Measurements from ENCODE around the gene LHB.
"Not testable (repeated sequence)": the region's sequence is repeated elsewhere in the genome, so short reads cannot be mapped to it uniquely, and the experiment has no call there.

Gene LHB

GRCh38 chr19:49042177-49042576 is 25.3 kb upstream of the LHB start:
- H3K4me3 ChIP-seq (ENCODE audit: low read depth, low read length) = no peak overlapping the region
- TF ChIP-seq, protein P1, sequence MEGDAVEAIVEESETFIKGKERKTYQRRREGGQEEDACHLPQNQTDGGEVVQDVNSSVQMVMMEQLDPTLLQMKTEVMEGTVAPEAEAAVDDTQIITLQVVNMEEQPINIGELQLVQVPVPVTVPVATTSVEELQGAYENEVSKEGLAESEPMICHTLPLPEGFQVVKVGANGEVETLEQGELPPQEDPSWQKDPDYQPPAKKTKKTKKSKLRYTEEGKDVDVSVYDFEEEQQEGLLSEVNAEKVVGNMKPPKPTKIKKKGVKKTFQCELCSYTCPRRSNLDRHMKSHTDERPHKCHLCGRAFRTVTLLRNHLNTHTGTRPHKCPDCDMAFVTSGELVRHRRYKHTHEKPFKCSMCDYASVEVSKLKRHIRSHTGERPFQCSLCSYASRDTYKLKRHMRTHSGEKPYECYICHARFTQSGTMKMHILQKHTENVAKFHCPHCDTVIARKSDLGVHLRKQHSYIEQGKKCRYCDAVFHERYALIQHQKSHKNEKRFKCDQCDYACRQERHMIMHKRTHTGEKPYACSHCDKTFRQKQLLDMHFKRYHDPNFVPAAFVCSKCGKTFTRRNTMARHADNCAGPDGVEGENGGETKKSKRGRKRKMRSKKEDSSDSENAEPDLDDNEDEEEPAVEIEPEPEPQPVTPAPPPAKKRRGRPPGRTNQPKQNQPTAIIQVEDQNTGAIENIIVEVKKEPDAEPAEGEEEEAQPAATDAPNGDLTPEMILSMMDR (IDR thresholded peaks at IDR 0.05; ENCODE audit: borderline replicate concordance, insufficient read depth, low read depth, low read length) = no peak

DNA sequence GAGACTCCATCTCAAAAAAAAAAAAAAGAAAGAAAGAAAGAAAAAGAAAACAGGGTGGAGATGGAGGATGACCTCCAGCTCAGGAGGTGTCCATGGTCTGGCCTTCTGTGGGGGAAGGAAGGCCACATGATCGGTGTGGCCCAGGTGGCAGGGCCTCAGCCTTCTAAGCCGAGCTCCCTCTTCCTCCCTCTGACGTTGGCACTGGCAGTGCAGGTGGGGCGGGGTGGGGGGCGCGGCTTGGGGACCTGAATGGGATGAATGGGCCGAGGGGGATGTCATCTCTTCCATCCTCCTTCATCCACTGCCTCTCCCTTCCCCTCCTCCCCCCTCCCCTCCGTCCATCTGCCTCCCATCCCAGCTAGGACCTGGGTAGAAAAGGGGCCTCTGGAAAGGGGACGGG is 22.8 kb upstream of the LHB start:
- H3K4me3 ChIP-seq (ENCODE audit: low read depth, low read length) = not testable (repeated sequence)

DNA sequence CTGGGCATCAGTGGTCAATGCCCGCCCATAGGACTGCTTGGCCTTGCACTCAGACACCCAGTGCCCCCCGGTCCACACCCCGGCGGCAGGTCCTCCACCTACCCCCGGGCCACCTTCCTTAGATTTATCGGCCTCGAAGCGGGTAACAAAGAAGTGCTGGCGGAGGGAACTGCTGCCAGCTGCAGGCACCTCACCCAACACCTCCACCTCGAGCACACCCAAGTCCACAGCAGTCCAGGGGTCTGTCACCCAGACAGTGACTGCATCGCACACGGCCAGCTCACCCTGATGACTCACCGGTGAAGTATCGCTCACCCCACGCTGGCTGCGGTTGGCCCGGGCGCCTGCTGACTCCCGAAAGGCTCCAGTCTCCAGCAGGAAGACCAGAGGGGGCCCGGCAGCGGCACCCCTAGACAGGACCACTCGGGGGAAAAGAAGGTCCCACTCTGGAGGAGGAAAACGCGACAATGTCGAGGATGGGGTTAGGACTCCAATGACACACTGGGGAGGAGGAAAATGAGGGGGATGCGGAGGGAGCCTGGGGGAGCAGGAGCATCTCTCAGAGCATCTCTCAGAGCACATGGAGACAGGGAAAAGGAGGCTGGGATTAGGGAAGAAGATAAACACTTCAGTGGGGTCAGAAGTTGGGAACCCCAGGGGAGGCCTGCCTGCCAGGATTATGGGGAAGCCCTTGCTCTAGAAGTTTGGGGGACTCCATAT is 21.8 kb upstream of the LHB start:
- H3K4me3 ChIP-seq (ENCODE audit: low read depth, low read length) = not testable (repeated sequence)

DNA sequence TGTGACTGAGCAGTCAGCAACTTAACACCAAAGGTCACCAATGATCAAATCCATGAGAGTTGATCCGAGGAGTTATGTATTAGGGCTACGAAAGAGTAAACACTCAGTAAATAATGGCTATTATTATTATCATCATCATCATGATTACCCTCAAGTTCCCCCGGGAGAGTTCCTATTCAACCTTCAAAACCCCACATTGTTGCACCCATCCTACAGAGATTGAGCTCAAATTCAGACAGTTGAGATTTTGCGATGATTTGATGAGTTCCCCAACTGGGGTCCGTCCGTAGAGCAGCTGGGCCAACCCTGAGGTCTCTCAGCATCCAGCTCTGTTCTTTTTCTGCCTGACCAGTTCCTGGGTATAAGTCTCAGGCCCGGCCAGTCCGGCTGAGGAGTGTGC is 21.2 kb upstream of the LHB start:
- H3K4me3 ChIP-seq (ENCODE audit: low read depth, low read length) = not testable (repeated sequence)

- H3K4me3 ChIP-seq (ENCODE audit: low read depth, low read length) = not testable (repeated sequence)
- TF ChIP-seq, protein P1 (IDR thresholded peaks at IDR 0.05; ENCODE audit: borderline replicate concordance, insufficient read depth, low read depth, low read length) = peak; percentile 67
Observed at GRCh38 chr19:49036815-49037214, 19.9 kb upstream of the LHB start, which contains the start of gene CGB1. TSS of gene CGB1 (minus strand) at chr19:49036895. CDS start at chr19:49036711, 184 bp downstream.

DNA sequence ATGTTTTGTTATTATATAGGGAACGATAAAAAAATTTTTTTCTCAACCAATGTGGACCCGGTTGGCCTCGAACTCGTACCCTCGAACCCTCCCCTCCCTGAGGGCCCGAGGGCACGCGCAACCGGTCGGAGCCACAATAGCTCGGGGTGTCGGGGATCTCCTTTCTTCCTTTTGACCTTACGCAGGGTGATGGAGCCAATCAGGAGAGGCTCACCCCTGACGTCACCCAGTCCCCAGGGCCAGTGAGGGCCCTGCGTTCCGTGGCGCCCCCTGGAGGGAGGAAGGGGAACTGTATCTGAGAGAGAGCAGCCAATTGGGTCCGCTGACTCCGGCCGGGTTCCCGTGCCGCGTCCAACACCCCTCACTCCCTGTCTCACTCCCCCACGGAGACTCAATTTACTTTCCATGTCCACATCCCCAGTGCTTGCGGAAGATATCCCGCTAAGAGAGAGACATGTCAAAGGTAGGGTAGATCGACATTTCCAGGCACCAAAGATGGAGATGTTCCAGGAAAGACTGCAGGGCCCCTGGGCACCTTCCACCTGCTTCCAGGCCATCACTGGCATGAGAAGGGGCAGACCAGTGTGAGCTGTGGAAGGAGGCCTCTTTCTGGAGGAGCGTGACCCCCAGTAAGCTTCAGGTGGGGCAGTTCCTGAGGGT is 14.9 kb upstream of the LHB start, which contains the start of gene CGB2:
TSS of gene CGB2 (plus strand) at position 249 of the 660 bp plus-strand sequence. CDS start at position 455, 206 bp downstream.
- TF ChIP-seq, protein P1 (IDR thresholded peaks at IDR 0.05; ENCODE audit: borderline replicate concordance, insufficient read depth, low read depth, low read length) = peak; percentile 34; the same call in 1 of the 2 replicates
- H3K4me3 ChIP-seq (ENCODE audit: low read depth, low read length) = not testable (repeated sequence)

DNA sequence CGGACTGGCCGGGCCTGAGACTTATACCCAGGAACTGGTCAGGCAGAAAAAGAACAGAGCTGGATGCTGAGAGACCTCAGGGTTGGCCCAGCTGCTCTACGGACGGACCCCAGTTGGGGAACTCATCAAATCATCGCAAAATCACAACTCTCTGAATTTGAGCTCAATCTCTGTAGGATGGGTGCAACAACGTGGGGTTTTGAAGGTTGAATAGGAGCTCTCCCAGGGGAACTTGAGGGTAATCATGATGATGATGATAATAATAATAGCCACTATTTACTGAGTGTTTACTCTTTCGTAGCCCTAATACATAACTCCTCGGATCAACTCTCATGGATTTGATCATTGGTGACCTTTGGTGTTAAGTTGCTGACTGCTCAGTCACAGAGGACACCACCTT is 13.4 kb upstream of the LHB start:
- not testable (repeated sequence) for H3K4me3 ChIP-seq (ENCODE audit: low read depth, low read length)

DNA sequence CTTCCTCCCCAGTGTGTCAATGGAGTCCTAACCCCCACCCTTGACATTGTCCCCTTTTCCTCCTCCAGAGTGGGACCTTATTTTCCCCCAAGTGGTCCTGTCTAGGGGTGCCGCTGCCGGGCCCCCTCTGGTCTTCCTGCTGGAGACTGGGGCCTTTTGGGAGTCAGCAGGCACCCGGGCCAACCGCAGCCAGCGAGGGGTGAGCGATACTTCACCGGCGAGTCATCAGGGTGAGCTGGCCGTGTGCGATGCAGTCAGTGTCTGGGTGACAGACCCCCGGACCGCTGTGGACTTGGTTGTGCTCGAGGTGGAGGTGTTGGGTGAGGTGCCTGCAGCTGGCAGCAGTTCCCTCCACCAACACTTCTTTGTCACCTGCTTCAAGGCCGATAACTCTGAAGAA is 12.9 kb upstream of the LHB start:
- not testable (repeated sequence) for H3K4me3 ChIP-seq (ENCODE audit: low read depth, low read length)

- H3K4me3 ChIP-seq (ENCODE audit: low read depth, low read length) = not testable (repeated sequence)
Observed at GRCh38 chr19:49028686-49029085, 11.8 kb upstream of the LHB start.

- not testable (repeated sequence) for H3K4me3 ChIP-seq (ENCODE audit: low read depth, low read length)
Observed at GRCh38 chr19:49025599-49025998, 8.7 kb upstream of the LHB start.

- H3K4me3 ChIP-seq (ENCODE audit: low read depth, low read length) = not testable (repeated sequence)
Observed at GRCh38 chr19:49025088-49025487, 8.2 kb upstream of the LHB start.

DNA sequence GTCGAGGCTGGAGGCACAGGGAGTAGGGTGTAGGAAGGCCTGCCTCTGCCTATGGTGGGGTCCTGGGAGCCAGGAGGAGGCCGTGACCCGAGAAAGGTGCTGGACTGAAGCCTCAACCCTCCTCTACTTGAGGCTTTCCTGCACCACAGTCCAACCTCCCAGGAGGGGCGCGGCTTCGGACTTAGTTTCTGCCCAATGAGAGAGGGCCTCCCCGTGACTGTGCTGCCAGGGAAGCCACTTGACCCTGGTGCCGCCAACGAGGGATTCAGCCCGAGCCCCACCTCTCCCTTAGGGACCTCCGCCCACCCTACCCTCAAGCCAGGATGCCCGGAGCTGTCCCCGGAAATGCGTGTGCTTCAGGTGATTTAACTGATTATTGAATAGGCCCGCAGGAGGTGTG is 7.3 kb upstream of the LHB start, which contains the start of gene CGB3:
TSS of gene CGB3 (minus strand) at position 101 of the 400 bp plus-strand sequence. CDS start 362 bp downstream, outside the sequence.
- H3K4me3 ChIP-seq (ENCODE audit: low read depth, low read length) = not testable (repeated sequence)

Data from GM12875 (cell line).